Fibroblast of mammary gland (primary cell): ENCODE measurements around the gene DNAH11.
A peak's percentile ranks its signal among the peaks of the same experiment; 100 is the strongest.

Experiments
- DNase-seq: peaks from one replicate; pipeline ENCODE4 v3.0.0-alpha.2; 2010; ENCODE audit warnings: low read depth
- H3K4me3 ChIP-seq: 2 replicates; pipeline ENCODE4 v1.5.1; 2011; ENCODE audit warnings: low read depth, mild to moderate bottlenecking, low read length, moderate library complexity; ENCODE audit not compliant: control insufficient read depth
- CTCF ChIP-seq: conservative IDR thresholded peaks from 2 replicates; pipeline ENCODE4 v1.5.1; 2011; ENCODE audit warnings: low read depth, low read length, inconsistent platforms; ENCODE audit not compliant: control insufficient read depth, insufficient read depth

The DNAH11 gene

GRCh38 chr7:21542891-21543527 is at the start of gene DNAH11:
Gene DNAH11, plus strand, starts transcription at chr7:21543039. Its CDS starts 207 bp downstream, at chr7:21543246.
- peak within 1 kb of the TSS; percentile 12 for H3K4me3 ChIP-seq
- DNase-seq, result peak; percentile 5
- TF ChIP-seq CTCF, result no peak

DNA sequence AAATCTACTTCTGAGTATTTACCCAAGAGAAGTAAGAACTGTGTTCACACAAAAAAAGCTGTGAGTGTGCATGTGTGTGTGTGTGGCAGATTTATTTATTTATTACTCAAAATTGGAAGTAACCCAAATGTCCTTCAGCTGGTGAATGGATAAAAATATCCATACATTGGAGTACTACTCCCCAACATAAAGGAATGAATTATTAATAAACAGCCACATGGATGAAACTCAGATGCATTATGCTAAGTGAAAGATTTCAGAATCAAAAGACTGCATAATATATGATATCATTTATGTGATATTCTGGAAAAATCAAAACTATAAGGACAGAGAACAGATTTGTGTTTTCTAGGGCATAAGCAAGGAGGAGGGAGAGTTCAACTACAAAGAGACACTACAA is 47.1 kb upstream of the DNAH11 start:
- no peak for TF ChIP-seq CTCF
- DNase-seq, result no peak
- no peak overlapping the region for H3K4me3 ChIP-seq

DNA sequence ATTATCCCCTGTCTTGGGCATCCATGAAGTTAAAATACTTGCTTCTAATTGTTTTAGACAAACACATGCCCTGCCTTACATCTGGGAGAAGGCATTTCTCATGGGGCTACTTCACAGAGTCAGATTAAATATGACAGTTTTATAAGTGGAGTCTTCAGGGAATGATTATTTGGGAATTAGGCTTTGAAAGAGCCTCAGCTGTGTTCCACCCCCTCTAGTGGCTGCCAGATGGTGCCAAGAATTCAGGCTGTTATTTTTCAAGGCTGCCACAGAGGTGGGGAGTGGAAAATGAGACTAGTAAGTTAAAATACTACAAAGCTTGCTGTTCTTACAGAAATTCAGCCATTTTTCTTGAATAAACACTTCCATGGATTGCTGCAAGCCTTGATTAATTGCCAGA is 45.8 kb upstream of the DNAH11 start:
- TF ChIP-seq CTCF, result peak; percentile 70
- DNase-seq, result peak; percentile 53
- no peak overlapping the region for H3K4me3 ChIP-seq

DNA sequence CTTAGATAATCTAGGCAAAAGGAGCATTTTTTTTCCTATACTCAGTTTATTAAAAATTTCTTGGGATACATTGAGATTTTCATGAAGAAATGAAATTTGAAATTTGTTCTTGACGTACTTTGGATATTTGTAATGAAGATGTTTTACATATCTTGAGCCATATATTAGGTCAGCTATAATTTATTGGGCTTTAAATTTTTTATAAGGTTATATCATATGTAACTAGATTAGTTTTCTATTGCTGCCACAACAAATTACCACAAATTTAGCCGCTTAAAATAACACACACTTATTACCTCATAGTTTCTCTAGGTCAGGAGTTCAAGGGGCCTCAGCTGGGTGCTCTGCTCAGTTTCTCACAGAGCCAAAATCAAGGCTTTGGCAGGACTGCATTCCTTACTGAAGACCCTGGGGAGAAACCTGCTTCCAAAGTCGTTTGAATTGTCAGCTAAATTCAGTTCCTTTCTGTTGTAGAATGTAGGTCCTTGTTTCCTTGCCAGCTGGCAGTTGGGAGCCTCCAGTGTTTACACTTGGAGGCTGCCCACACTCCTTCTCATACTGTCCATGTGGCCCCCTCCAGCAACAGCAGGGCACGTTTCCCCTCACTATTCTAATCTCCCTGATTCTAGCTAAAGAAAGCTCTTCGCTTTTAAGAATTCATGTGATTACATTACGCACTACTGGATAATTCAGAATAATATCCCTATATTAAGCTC is 42.6 kb upstream of the DNAH11 start:
- no peak for TF ChIP-seq CTCF
- no peak for DNase-seq
- H3K4me3 ChIP-seq, result no peak overlapping the region

GRCh38 chr7:21504021-21504420 is 38.8 kb upstream of the DNAH11 start:
- H3K4me3 ChIP-seq, result no peak overlapping the region
- no peak for TF ChIP-seq CTCF
- DNase-seq, result no peak

DNA sequence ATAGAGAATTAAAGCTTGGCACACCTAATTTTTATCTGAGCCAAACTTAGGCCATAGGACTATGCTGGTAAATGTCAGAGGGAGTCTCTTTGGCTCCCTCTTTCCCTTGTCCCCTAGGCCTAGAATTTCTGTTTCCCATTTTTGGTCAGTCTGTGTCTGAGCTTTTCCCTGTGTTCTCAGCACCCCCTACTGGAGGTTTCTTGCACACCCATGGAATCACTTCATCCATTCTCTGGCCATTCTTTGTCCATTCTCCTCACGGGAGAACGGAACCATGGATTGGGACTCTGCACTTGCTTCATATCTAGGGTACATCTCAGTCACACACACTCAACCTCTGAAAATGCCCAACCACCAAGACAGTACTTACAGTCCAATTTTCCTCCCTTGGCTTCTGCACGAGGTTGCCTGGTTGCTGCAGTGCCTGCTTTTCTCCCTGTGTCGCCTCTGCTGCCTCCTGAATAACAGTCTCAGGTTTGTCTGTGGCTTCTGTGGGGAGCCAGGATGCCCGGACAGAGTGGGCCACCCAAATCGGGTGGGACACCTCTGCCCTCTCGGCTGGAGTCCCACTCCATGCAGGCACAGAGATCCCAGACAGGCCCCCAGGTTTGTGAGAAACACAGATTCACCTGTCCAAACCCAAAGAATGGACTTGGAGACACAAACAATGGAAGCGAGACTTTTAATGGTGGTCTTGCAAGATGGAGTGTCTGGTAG is 35.1 kb upstream of the DNAH11 start:
- H3K4me3 ChIP-seq, result no peak overlapping the region
- DNase-seq, result peak; percentile 47
- TF ChIP-seq CTCF, result peak; percentile 77
